ENCODE measurements around the gene SCUBE1.

DNA sequence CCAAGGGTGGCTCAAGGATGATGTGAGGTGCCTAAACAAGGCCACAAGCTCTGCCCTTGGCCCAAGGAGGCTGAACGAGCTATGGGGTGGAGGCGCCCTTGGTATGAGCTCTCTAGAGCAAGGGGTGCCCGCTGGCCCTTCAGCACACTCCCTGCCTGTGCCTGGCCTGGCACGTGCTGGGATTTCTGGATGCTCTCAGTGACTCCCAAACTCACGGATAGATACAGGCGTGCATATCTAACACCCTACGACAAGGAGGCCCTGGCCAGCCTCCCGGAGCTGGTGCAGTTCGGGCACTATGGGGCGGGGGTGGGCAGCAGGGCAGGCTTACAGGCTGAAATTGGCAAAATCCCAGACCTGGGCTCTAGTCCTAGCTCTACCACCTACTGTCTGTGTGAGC is 30.6 kb downstream of the SCUBE1 start:
- TF ChIP-seq EP300 (IDR thresholded peaks at IDR 0.05; ENCODE audit: borderline replicate concordance): no peak
- TF ChIP-seq RAD21 (IDR thresholded peaks at IDR 0.05; ENCODE audit: low read depth): no peak
- no peak for TF ChIP-seq TAF1 (IDR thresholded peaks at IDR 0.05; ENCODE audit: low read depth)
- TF ChIP-seq, protein P1, sequence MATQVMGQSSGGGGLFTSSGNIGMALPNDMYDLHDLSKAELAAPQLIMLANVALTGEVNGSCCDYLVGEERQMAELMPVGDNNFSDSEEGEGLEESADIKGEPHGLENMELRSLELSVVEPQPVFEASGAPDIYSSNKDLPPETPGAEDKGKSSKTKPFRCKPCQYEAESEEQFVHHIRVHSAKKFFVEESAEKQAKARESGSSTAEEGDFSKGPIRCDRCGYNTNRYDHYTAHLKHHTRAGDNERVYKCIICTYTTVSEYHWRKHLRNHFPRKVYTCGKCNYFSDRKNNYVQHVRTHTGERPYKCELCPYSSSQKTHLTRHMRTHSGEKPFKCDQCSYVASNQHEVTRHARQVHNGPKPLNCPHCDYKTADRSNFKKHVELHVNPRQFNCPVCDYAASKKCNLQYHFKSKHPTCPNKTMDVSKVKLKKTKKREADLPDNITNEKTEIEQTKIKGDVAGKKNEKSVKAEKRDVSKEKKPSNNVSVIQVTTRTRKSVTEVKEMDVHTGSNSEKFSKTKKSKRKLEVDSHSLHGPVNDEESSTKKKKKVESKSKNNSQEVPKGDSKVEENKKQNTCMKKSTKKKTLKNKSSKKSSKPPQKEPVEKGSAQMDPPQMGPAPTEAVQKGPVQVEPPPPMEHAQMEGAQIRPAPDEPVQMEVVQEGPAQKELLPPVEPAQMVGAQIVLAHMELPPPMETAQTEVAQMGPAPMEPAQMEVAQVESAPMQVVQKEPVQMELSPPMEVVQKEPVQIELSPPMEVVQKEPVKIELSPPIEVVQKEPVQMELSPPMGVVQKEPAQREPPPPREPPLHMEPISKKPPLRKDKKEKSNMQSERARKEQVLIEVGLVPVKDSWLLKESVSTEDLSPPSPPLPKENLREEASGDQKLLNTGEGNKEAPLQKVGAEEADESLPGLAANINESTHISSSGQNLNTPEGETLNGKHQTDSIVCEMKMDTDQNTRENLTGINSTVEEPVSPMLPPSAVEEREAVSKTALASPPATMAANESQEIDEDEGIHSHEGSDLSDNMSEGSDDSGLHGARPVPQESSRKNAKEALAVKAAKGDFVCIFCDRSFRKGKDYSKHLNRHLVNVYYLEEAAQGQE (IDR thresholded peaks at IDR 0.05; ENCODE audit: low read depth): no peak
- TF ChIP-seq MAX (IDR thresholded peaks at IDR 0.05): no peak
